GM19035 (cell line): ENCODE results near the gene RAPGEF2.
"Not testable (repeated sequence)": the region's sequence is repeated elsewhere in the genome, so short reads cannot be mapped to it uniquely, and the experiment has no call there.

ENCODE experiments used
- ATAC-seq: cut with Tn5 transposase; IDR thresholded peaks from one replicate; pipeline ENCODE4 v1.9.1; 2021; ENCODE audit not compliant: unreplicated experiment

Gene RAPGEF2

GRCh38 chr4:159102622-159103383 is at the start of gene RAPGEF2:
TSS of gene RAPGEF2 (plus strand) at chr4:159103079. CDS start at chr4:159104163, 1,084 bp downstream.
- ATAC-seq, result peak; percentile 76

- ATAC-seq, result no peak
Observed at GRCh38 chr4:159055833-159056232, 47.0 kb upstream of the RAPGEF2 start.

GRCh38 chr4:159060161-159060560 is 42.7 kb upstream of the RAPGEF2 start:
- no peak for ATAC-seq

GRCh38 chr4:159062381-159062780 is 40.5 kb upstream of the RAPGEF2 start:
- ATAC-seq, result no peak

GRCh38 chr4:159065513-159066240 is 37.2 kb upstream of the RAPGEF2 start:
- no peak for ATAC-seq

GRCh38 chr4:159068139-159068538 is 34.7 kb upstream of the RAPGEF2 start:
- ATAC-seq, result not testable (repeated sequence)

- no peak for ATAC-seq
Observed at GRCh38 chr4:159069922-159070321, 33.0 kb upstream of the RAPGEF2 start.

- no peak for ATAC-seq
Observed at GRCh38 chr4:159070742-159071141, 32.1 kb upstream of the RAPGEF2 start.

GRCh38 chr4:159071178-159071968 is 31.5 kb upstream of the RAPGEF2 start:
- ATAC-seq, result no peak

GRCh38 chr4:159071969-159072765 is 30.7 kb upstream of the RAPGEF2 start:
- ATAC-seq, result no peak

- no peak for ATAC-seq
Observed at GRCh38 chr4:159075531-159075932, 27.3 kb upstream of the RAPGEF2 start.

- not testable (repeated sequence) for ATAC-seq
Observed at GRCh38 chr4:159077018-159077417, 25.9 kb upstream of the RAPGEF2 start.

GRCh38 chr4:159077702-159078495 is 25.0 kb upstream of the RAPGEF2 start:
- ATAC-seq, result peak; percentile 99

- no peak for ATAC-seq
Observed at GRCh38 chr4:159079074-159079473, 23.8 kb upstream of the RAPGEF2 start.

- no peak for ATAC-seq
Observed at GRCh38 chr4:159086606-159087005, 16.3 kb upstream of the RAPGEF2 start.

- no peak for ATAC-seq
Observed at GRCh38 chr4:159090255-159090654, 12.6 kb upstream of the RAPGEF2 start.

- ATAC-seq, result not testable (repeated sequence)
Observed at GRCh38 chr4:159094156-159094555, 8.7 kb upstream of the RAPGEF2 start.

GRCh38 chr4:159096434-159096833 is 6.4 kb upstream of the RAPGEF2 start:
- ATAC-seq, result no peak

GRCh38 chr4:159097144-159097543 is 5.7 kb upstream of the RAPGEF2 start:
- ATAC-seq, result no peak

GRCh38 chr4:159097785-159098184 is 5.1 kb upstream of the RAPGEF2 start:
- ATAC-seq, result no peak
